Measurements from ENCODE around the gene ENTPD7. TPM values are rescaled to one million over a fixed set of nuclear protein-coding genes. Genes with fewer than 3 reads are reported as not detected.
"Not testable (repeated sequence)": the region's sequence is repeated elsewhere in the genome, so short reads cannot be mapped to it uniquely, and the experiment has no call there.

Gene ENTPD7
- total RNA-seq, 4 donors from 2014 or later: 3.3 to 4.8 (median 4.4) TPM

- intact Hi-C loops (cut with DNase I): no loop called here
- H3K27me3 ChIP-seq: no peaks in the 10 kb centered on the region
- H3K36me3 ChIP-seq: peaks cover 64 to 91% (median 78%) of the 10 kb centered on the region in 4 donors
- TF ChIP-seq EP300 (IDR thresholded peaks at IDR 0.05): no peak
- no peak for TF ChIP-seq POLR2AphosphoS5 (IDR thresholded peaks at IDR 0.05)
- TF ChIP-seq, protein P1, sequence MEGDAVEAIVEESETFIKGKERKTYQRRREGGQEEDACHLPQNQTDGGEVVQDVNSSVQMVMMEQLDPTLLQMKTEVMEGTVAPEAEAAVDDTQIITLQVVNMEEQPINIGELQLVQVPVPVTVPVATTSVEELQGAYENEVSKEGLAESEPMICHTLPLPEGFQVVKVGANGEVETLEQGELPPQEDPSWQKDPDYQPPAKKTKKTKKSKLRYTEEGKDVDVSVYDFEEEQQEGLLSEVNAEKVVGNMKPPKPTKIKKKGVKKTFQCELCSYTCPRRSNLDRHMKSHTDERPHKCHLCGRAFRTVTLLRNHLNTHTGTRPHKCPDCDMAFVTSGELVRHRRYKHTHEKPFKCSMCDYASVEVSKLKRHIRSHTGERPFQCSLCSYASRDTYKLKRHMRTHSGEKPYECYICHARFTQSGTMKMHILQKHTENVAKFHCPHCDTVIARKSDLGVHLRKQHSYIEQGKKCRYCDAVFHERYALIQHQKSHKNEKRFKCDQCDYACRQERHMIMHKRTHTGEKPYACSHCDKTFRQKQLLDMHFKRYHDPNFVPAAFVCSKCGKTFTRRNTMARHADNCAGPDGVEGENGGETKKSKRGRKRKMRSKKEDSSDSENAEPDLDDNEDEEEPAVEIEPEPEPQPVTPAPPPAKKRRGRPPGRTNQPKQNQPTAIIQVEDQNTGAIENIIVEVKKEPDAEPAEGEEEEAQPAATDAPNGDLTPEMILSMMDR (IDR thresholded peaks at IDR 0.05): no peak
- TF ChIP-seq POLR2A (IDR thresholded peaks at IDR 0.05; ENCODE audit: low read depth): no peak
- WGBS: 91% methylated on average over 2 of the region's 2 CpGs
- H3K4me3 ChIP-seq: no peak overlapping the region
- H3K4me1 ChIP-seq: peaks cover 3 to 6% (median 3%) of the 10 kb centered on the region in 4 donors
- peaks cover 0 to 17% (median 7%) of the 10 kb centered on the region in 4 donors for H3K9me3 ChIP-seq
- no peak overlapping the region for H3K27ac ChIP-seq (replicated peaks in 1 of 4)
- no peak for DNase-seq (ENCODE audit: extremely low spot score)
These were observed 81.0 kb downstream of the ENTPD7 start for GRCh38 chr10:99740260-99740659.

- Histone ChIP-seq H3K36me3 (peaks cover 71 to 98% (median 85%) of the 10 kb centered on the region in 4 donors), H3K27me3 (no peaks in the 10 kb centered on the region), H3K27ac (replicated peaks in 1 of 4) (no peak overlapping the region), H3K4me1 (peaks cover 0 to 6% (median 2%) of the 10 kb centered on the region in 4 donors), H3K4me3 (no peak overlapping the region), H3K9me3 (peaks cover 0 to 17% (median 7%) of the 10 kb centered on the region in 4 donors)
- intact Hi-C loops (cut with DNase I): no loop called here
- WGBS: 97% methylated on average over 3 of the region's 3 CpGs
- no peak for DNase-seq (ENCODE audit: extremely low spot score)
- no peak for TF ChIP-seq POLR2AphosphoS5 (IDR thresholded peaks at IDR 0.05)
- no peak for TF ChIP-seq EP300 (IDR thresholded peaks at IDR 0.05)
- TF ChIP-seq POLR2A (IDR thresholded peaks at IDR 0.05; ENCODE audit: low read depth): no peak
- TF ChIP-seq, protein P1 (IDR thresholded peaks at IDR 0.05): no peak
These were observed 81.7 kb downstream of the ENTPD7 start for GRCh38 chr10:99740933-99741559.

DNA sequence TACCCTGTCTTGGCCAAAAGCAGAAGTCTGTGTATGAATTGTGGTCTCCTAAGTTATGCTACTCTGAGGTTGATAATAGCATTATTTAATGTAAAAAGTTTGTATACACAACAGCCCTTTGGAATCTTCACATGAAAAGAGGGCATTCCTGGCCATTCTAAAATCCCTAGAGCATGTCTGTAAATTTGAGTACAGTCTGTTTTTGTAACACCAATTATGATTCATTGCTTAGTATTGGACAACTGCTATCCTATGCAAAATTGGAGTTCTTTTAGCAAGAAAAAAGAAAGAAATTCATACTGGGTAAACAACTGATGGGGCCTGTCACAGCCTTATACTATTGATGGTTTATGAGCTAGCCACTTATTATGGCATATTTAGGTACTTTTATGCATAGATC, 82.9 kb downstream of the ENTPD7 start:
- H3K27me3 ChIP-seq: no peaks in the 10 kb centered on the region
- H3K4me1 ChIP-seq: peaks cover 0 to 6% (median 2%) of the 10 kb centered on the region in 4 donors
- H3K9me3 ChIP-seq: peaks cover 0 to 17% (median 7%) of the 10 kb centered on the region in 4 donors
- H3K36me3 ChIP-seq: peaks cover 75 to 97% (median 83%) of the 10 kb centered on the region in 4 donors
- TF ChIP-seq POLR2AphosphoS5 (IDR thresholded peaks at IDR 0.05): no peak
- no peak for TF ChIP-seq POLR2A (IDR thresholded peaks at IDR 0.05; ENCODE audit: low read depth)
- no peak for TF ChIP-seq EP300 (IDR thresholded peaks at IDR 0.05)
- DNase-seq (ENCODE audit: extremely low spot score): no peak
- no peak overlapping the region for H3K27ac ChIP-seq (replicated peaks in 1 of 4)
- intact Hi-C loops (cut with DNase I): no loop called here
- H3K4me3 ChIP-seq: no peak overlapping the region

DNA sequence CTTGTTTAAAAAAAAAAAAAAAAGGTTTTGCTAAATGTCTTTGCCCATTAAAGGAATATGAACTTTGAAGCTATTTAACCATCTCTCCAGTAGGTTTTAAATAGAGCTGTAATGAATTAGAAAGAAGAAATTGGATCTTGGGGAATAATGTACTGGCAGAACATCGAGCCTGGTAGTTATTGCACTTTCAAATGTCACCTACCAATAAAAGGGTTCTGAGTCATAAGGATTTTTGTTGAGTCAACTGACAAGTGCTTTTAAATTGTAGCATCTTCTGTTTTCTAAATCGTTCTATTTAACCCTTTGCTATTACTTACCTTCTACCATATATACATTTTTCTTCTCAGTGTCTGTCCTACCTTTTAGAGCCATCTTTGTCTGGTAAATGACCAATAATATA, 83.4 kb downstream of the ENTPD7 start:
- H3K27ac ChIP-seq (replicated peaks in 1 of 4): no peak overlapping the region
- WGBS: 76% methylated on average over 2 of the region's 2 CpGs
- peaks cover 75 to 97% (median 83%) of the 10 kb centered on the region in 4 donors for H3K36me3 ChIP-seq
- H3K9me3 ChIP-seq: peaks cover 0 to 17% (median 7%) of the 10 kb centered on the region in 4 donors
- intact Hi-C loops (cut with DNase I): no loop called here
- no peak for DNase-seq (ENCODE audit: extremely low spot score)
- no peak for TF ChIP-seq EP300 (IDR thresholded peaks at IDR 0.05)
- TF ChIP-seq, protein P1 (IDR thresholded peaks at IDR 0.05): no peak
- no peak for TF ChIP-seq POLR2AphosphoS5 (IDR thresholded peaks at IDR 0.05)
- TF ChIP-seq POLR2A (IDR thresholded peaks at IDR 0.05; ENCODE audit: low read depth): no peak
- H3K27me3 ChIP-seq: no peaks in the 10 kb centered on the region
- peaks cover 0 to 6% (median 2%) of the 10 kb centered on the region in 4 donors for H3K4me1 ChIP-seq
- H3K4me3 ChIP-seq: no peak overlapping the region

- no peak overlapping the region for H3K27ac ChIP-seq (replicated peaks in 1 of 4)
- no peaks in the 10 kb centered on the region for H3K27me3 ChIP-seq
- H3K4me3 ChIP-seq: no peak overlapping the region
- no peak for DNase-seq (ENCODE audit: extremely low spot score)
- intact Hi-C loops (cut with DNase I): no loop called here
- H3K9me3 ChIP-seq: peaks cover 0 to 17% (median 7%) of the 10 kb centered on the region in 4 donors
- WGBS: 85% methylated on average over 3 of the region's 3 CpGs
- peaks cover 0 to 6% (median 2%) of the 10 kb centered on the region in 4 donors for H3K4me1 ChIP-seq
- no peak for TF ChIP-seq EP300 (IDR thresholded peaks at IDR 0.05)
- TF ChIP-seq, protein P1 (IDR thresholded peaks at IDR 0.05): no peak
- peaks cover 74 to 98% (median 89%) of the 10 kb centered on the region in 4 donors for H3K36me3 ChIP-seq
These were observed 84.5 kb downstream of the ENTPD7 start for GRCh38 chr10:99743841-99744240.

DNA sequence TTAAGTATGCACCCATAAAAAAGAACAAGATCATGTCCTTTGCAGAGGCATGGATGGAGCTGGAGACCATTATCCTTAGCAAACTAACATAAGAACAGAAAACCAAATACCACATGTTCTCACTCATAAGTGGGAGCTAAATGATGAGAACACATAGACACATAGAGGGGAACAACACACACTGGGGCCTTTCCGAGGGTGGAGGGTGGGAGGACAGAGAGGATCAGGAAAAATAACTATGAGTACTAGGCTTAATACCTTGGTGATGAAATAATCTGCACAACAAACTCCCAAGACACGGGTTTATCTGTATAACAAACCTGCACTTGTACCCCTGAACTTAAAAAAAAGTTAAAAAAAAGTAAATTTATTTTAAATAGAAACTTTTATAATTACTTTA, 86.9 kb downstream of the ENTPD7 start:
- H3K36me3 ChIP-seq: peaks cover 59 to 96% (median 80%) of the 10 kb centered on the region in 4 donors
- H3K27ac ChIP-seq (replicated peaks in 1 of 4); DNase-seq (ENCODE audit: extremely low spot score); H3K4me3 ChIP-seq; H3K9me3 ChIP-seq; intact Hi-C loops (cut with DNase I); H3K27me3 ChIP-seq; H3K4me1 ChIP-seq: not testable (repeated sequence)
- WGBS: 95% methylated on average over 2 of the region's 2 CpGs

All from esophagus muscularis mucosa (tissue), 4 donors.